HepG2 (cell line): ENCODE results near the gene NSFL1C. TPM values are rescaled to one million over a fixed set of nuclear protein-coding genes. Genes with fewer than 3 reads are reported as not detected.

Experiments
- ATAC-seq: fragments of 200-7000 bp; cut with Tn5 transposase; 3 replicates; pipeline ENCODE4 v1.9.1; 2020; ENCODE audit warnings: mild to moderate bottlenecking, moderate library complexity
- BruUV-seq: library from RNA; stranded (reverse); fragments of 400-500 nt; replicated peaks from 2 replicates; lab custom pipeline; 2021; lab: Mats Ljungman, UMichigan
- CTCF ChIA-PET: fragments of 300-600 bp; formaldehyde crosslinking; extraction: SDS; loops from one replicate; lab custom pipeline; 2021; ENCODE audit warnings: low total read pairs, inconsistent platforms, low intra/inter-chr PET ratio; lab: Yijun Ruan, JAX
- POLR2A ChIA-PET: fragments of 350-600 bp; sonication (Branson Sonifier 250); formaldehyde crosslinking; loops from one replicate; lab custom pipeline; 2020; ENCODE audit warnings: antibody characterized with exemption, inconsistent platforms; lab: Yijun Ruan, JAX
- DNase-seq: peaks from one replicate; pipeline ENCODE4 v3.0.0-alpha.2; 2015; ENCODE audit warnings: low spot score
- FAIRE-seq: peaks from 3 replicates; lab custom pipeline; 2011; peaks lifted over from hg19 to GRCh38; lab: Jason Lieb, UNC
- H2AFZ ChIP-seq: one replicate; pipeline ENCODE4 v1.6.1; 2011; ENCODE audit warnings: low read length, inconsistent platforms
- H3K27ac ChIP-seq: fragments of 300-600 bp; 3 replicates; pipeline ENCODE4 v1.8.0; 2011; ENCODE audit warnings: mixed run types, mild to moderate bottlenecking, mixed read lengths, low read length, inconsistent platforms; ENCODE audit not compliant: insufficient read depth; ENCODE audit errors: extremely low read length
- H3K27me3 ChIP-seq, 2 experiments: fragments of 200-600 bp in 1 of 2; 2 replicates in 1 of 2; 3 replicates in 1 of 2; pipeline versions ENCODE4 v1.6.0 to v1.8.0; 2011; ENCODE audit warnings: low read length in 2 of 2, mild to moderate bottlenecking in 2 of 2, moderate library complexity in 2 of 2, inconsistent platforms in 1 of 2; ENCODE audit not compliant: insufficient read depth in 2 of 2, control insufficient read depth in 1 of 2
- H3K36me3 ChIP-seq, 2 experiments: fragments of 200-600 bp in 1 of 2; replicated peaks in 1 of 2; 2 replicates in 1 of 2; 3 replicates in 1 of 2; pipeline versions ENCODE4 v1.5.1 to v1.8.0; 2011; ENCODE audit warnings: low read length in 2 of 2, inconsistent platforms in 1 of 2; ENCODE audit not compliant: insufficient read depth in 2 of 2, control insufficient read depth in 1 of 2
- H3K4me1 ChIP-seq: 2 replicates; pipeline ENCODE4 v1.5.1; 2012; ENCODE audit warnings: low read length, inconsistent platforms; ENCODE audit not compliant: insufficient read depth
- H3K4me2 ChIP-seq: 2 replicates; pipeline ENCODE4 v1.6.0; 2011; ENCODE audit warnings: low read depth, low read length, inconsistent platforms
- H3K4me3 ChIP-seq, 3 experiments: fragments of 200-600 bp in 1 of 3; sonication (generic), shearing (Covaris generic) in 1 of 3; replicated peaks in 1 of 3; 2 replicates each; pipeline ENCODE4 v1.5.1; 2011 to 2016; ENCODE audit warnings: low read length in 3 of 3, inconsistent platforms in 2 of 3, low read depth in 2 of 3, mild to moderate bottlenecking in 2 of 3, control low read depth in 1 of 3, mixed read lengths in 1 of 3; ENCODE audit not compliant: insufficient read depth in 1 of 3
- H3K79me2 ChIP-seq: one replicate; pipeline ENCODE4 v1.6.1; 2011; ENCODE audit warnings: low read length, inconsistent platforms; ENCODE audit not compliant: insufficient read depth
- H3K9ac ChIP-seq: 2 replicates; pipeline ENCODE4 v1.6.0; 2011; ENCODE audit warnings: mild to moderate bottlenecking, low read depth, low read length, inconsistent platforms; ENCODE audit not compliant: insufficient read depth
- H3K9me3 ChIP-seq: 2 replicates; pipeline ENCODE4 v1.5.1; 2012; ENCODE audit warnings: mild to moderate bottlenecking, low read length
- H4K20me1 ChIP-seq: 2 replicates; pipeline ENCODE4 v1.6.0; 2011; ENCODE audit warnings: inconsistent platforms, mild to moderate bottlenecking, low read length, moderate library complexity; ENCODE audit not compliant: insufficient read depth
- ARHGAP35 ChIP-seq: sonication (generic); formaldehyde crosslinking; IDR thresholded peaks from 2 replicates; pipeline ENCODE4 v1.9.0; 2022; ENCODE audit warnings: mild to moderate bottlenecking, inconsistent platforms, moderate library complexity, missing genetic modification reagents, borderline replicate concordance
- EP300 ChIP-seq, 3 experiments: sonication (generic) in 1 of 3; formaldehyde crosslinking in 1 of 3; IDR thresholded peaks; 2 replicates each; pipeline versions ENCODE4 v1.5.1 to v1.6.1; 2011 to 2020; ENCODE audit warnings: low read depth in 2 of 3, low read length in 2 of 3, borderline replicate concordance in 1 of 3, improper control_type of control experiment in 1 of 3, mild to moderate bottlenecking in 1 of 3, missing genetic modification reagents in 1 of 3, moderate library complexity in 1 of 3
- MATR3 ChIP-seq: sonication (generic); formaldehyde crosslinking; IDR thresholded peaks from 2 replicates; pipeline ENCODE4 v1.4.0; 2020; ENCODE audit warnings: missing genetic modification reagents
- MTF1 ChIP-seq: sonication (generic); formaldehyde crosslinking; IDR thresholded peaks from 2 replicates; pipeline ENCODE4 v1.5.0; 2020; ENCODE audit warnings: missing genetic modification reagents
- NFYB ChIP-seq: sonication (generic); formaldehyde crosslinking; IDR thresholded peaks from 2 replicates; pipeline ENCODE4 v1.4.0; 2020; ENCODE audit warnings: missing genetic modification reagents
- TBX2 ChIP-seq: sonication (generic); formaldehyde crosslinking; IDR thresholded peaks from 2 replicates; pipeline ENCODE4 v1.5.0; 2020; ENCODE audit warnings: missing genetic modification reagents, mild to moderate bottlenecking, borderline replicate concordance
- TEAD3 ChIP-seq: optimal IDR thresholded peaks from 2 replicates; pipeline ENCODE3; 2016; ENCODE audit warnings: borderline replicate concordance
- TMF1 ChIP-seq: sonication (generic); formaldehyde crosslinking; IDR thresholded peaks from 2 replicates; pipeline ENCODE4 v1.8.1; 2022; ENCODE audit warnings: low read depth, missing genetic modification reagents
- ZNF224 ChIP-seq: sonication (generic); formaldehyde crosslinking; IDR thresholded peaks from 2 replicates; pipeline ENCODE4 v1.5.0; 2020; ENCODE audit warnings: mild to moderate bottlenecking, missing genetic modification reagents
- ZNF251 ChIP-seq: sonication (generic); formaldehyde crosslinking; IDR thresholded peaks from 2 replicates; pipeline ENCODE4 v1.9.0; 2021; ENCODE audit warnings: mild to moderate bottlenecking, missing genetic modification reagents
- ZNF776 ChIP-seq: sonication (generic); formaldehyde crosslinking; IDR thresholded peaks from 2 replicates; pipeline ENCODE4 v1.4.0; 2020; ENCODE audit warnings: mild to moderate bottlenecking, missing genetic modification reagents
- ZSCAN30 ChIP-seq: sonication (generic); formaldehyde crosslinking; IDR thresholded peaks from 2 replicates; pipeline ENCODE4 v1.5.0; 2020; ENCODE audit warnings: mild to moderate bottlenecking, missing genetic modification reagents
- WGBS: methylation state at CpG from one replicate; pipeline ENCODE4 v1.1.6; 2017; ENCODE audit warnings: low lambda C conversion rate; 5-methylcytosine and 5-hydroxymethylcytosine counted together
- in situ Hi-C: cut with HindIII; loops from 2 replicates; pipeline ENCODE4 v1.10.0; 2017; ENCODE audit warnings: low pct_unique_long_range_greater_than_20kb; ENCODE audit not compliant: extremely low pct_ligation_motif_present
- intact Hi-C: fragments of 100-400 bp; cut with micrococcal nuclease; formaldehyde crosslinking; loops from one replicate; pipeline ENCODE4 v1.10.0; 2022; ENCODE audit not compliant: unreplicated experiment
- polyA plus RNA-seq, 8 experiments: library from polyadenylated mRNA; depleted of rRNA in 3 of 8; stranded (reverse) in 7 of 8; unstranded in 1 of 8; fragments of >200 nt; fragmentation: Illumina TruSeq in 4 of 8; extraction: Trizol in 4 of 8; gene quantifications; 2 replicates each; pipeline versions ENCODE4 v1.2.1 to v1.2.3, GENCODE V29; 2011 to 2016; ENCODE audit warnings: low read depth in 4 of 8, missing spikeins in 1 of 8, mixed read lengths in 1 of 8; ENCODE audit not compliant: insufficient read depth in 1 of 8
- total RNA-seq, 5 experiments: library from RNA; depleted of rRNA; stranded (reverse); fragments of >200 nt; fragmentation: Illumina TruSeq; extraction: Trizol; gene quantifications; 2 replicates each; pipeline ENCODE4 v1.2.3, GENCODE V29; 2016; ENCODE audit warnings: low read depth in 1 of 5
- TF ChIP-seq, protein P1 (sequence below): sonication (generic); formaldehyde crosslinking; conservative IDR thresholded peaks from 2 replicates; pipeline ENCODE4 v1.5.0; 2020; ENCODE audit warnings: missing genetic modification reagents
- TF ChIP-seq, protein P2 (sequence below): sonication (generic); formaldehyde crosslinking; IDR thresholded peaks from 2 replicates; pipeline ENCODE4 v1.8.1; 2023; ENCODE audit warnings: mild to moderate bottlenecking, moderate library complexity, missing genetic modification reagents
- TF ChIP-seq, protein P3 (sequence below): sonication (generic); formaldehyde crosslinking; IDR thresholded peaks from 2 replicates; pipeline ENCODE4 v1.8.0; 2022; ENCODE audit warnings: low read depth, missing genetic modification reagents
- TF ChIP-seq, protein P4 (sequence below): IDR thresholded peaks from 2 replicates; pipeline ENCODE4 v1.6.1; 2016; ENCODE audit warnings: missing biosample characterization, missing genetic modification reagents, low read depth

The NSFL1C gene
- total and polyA plus RNA-seq, 2 of the 13 experiments (the other 11 are each of a cell fraction or from before 2014, with no cell fraction given) = 22.9 to 62.7 TPM

DNA sequence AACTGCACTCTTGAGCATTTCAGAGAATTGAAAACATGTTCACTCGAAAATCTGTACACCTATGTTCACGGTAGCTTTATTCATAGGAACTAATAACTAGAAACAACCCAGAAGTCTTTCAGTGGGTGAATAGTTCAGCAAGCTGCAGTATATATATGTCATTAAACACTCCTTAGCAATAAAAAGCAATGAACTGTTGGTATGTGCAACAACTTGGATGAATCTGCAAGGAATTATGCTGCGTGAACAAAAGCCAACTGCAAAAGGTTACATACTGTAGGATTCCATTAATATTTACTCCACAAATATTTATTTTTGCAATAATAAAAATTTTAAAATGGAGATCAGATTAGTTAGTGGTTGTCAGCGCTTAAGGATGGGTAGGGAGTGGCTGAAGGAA, 51.7 kb downstream of the NSFL1C start:
- H3K27me3 ChIP-seq = no peaks in the 10 kb centered on the region
- H3K36me3 ChIP-seq = no peaks in the 10 kb centered on the region
- H3K9me3 ChIP-seq = no peaks in the 10 kb centered on the region
- no peak for ATAC-seq
- CTCF ChIA-PET = no interaction called here
- intact Hi-C loops (loop anchor here (2.0 kb wide), 1 partner anchor 14 kb away; no protein-coding TSS in a partner anchor), in situ Hi-C loops (no loop called here)
- POLR2A ChIA-PET = no interaction called here
- H3K4me1 ChIP-seq = peaks cover 19% of the 10 kb centered on the region
- DNase-seq = no peak
- H3K4me2 ChIP-seq = no peak overlapping the region
- FAIRE-seq = no peak
- no peak overlapping the region for H2AFZ ChIP-seq
- H3K79me2 ChIP-seq = no peaks in the 10 kb centered on the region
- no peak overlapping the region for H3K9ac ChIP-seq
- BruUV-seq = no TSS peak
- no peaks in the 10 kb centered on the region for H4K20me1 ChIP-seq
- WGBS = 24% methylated on average over 4 of the region's 4 CpGs
- TF ChIP-seq TEAD3 (CRISPR knock-in tag) = no peak
- no peak for TF ChIP-seq MATR3 (CRISPR knock-in tag)
- no peak for TF ChIP-seq NFYB
- TF ChIP-seq, protein P1, sequence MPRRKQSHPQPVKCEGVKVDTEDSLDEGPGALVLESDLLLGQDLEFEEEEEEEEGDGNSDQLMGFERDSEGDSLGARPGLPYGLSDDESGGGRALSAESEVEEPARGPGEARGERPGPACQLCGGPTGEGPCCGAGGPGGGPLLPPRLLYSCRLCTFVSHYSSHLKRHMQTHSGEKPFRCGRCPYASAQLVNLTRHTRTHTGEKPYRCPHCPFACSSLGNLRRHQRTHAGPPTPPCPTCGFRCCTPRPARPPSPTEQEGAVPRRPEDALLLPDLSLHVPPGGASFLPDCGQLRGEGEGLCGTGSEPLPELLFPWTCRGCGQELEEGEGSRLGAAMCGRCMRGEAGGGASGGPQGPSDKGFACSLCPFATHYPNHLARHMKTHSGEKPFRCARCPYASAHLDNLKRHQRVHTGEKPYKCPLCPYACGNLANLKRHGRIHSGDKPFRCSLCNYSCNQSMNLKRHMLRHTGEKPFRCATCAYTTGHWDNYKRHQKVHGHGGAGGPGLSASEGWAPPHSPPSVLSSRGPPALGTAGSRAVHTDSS (CRISPR knock-in tag) = no peak
- TF ChIP-seq, protein P2, sequence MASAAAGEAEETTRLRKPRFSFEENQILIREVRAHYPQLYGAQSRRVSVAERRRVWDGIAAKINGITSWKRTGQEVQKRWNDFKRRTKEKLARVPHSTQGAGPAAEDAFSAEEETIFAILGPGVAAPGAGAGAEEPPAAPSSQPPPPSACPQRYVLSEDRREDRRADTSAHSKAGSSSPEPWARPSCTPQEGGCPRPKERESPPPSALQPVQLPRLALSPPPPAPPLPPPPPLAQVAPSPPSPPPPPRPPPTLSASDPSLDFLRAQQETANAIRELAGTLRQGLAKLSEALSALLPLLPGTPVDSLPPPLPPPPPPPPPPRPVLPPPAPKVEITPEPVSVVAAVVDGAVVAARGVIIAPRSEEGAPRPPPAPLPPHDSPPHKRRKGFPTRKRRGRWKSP (CRISPR knock-in tag) = no peak
- no peak for TF ChIP-seq ZNF251
- TF ChIP-seq ZNF776 (CRISPR knock-in tag) = no peak
- TF ChIP-seq MTF1 (CRISPR knock-in tag) = no peak
- no peak for TF ChIP-seq TBX2
- TF ChIP-seq ZSCAN30 (CRISPR knock-in tag) = no peak
- TF ChIP-seq EP300 (IDR thresholded peaks at IDR 0.05; ENCODE audit: low read depth in 2 of 2, low read length in 2 of 2) = no peak
- TF ChIP-seq EP300 (CRISPR knock-in tag; IDR thresholded peaks at IDR 0.05; ENCODE audit: borderline replicate concordance) = no peak
- TF ChIP-seq ARHGAP35 = no peak
- TF ChIP-seq, protein P3, sequence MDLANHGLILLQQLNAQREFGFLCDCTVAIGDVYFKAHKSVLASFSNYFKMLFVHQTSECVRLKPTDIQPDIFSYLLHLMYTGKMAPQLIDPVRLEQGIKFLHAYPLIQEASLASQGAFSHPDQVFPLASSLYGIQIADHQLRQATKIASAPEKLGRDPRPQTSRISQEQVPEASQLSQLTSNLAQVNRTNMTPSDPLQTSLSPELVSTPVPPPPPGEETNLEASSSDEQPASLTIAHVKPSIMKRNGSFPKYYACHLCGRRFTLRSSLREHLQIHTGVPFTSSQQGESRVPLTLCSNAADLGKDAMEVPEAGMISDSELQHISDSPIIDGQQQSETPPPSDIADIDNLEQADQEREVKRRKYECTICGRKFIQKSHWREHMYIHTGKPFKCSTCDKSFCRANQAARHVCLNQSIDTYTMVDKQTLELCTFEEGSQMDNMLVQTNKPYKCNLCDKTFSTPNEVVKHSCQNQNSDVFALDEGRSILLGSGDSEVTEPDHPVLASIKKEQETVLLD = no peak
- TF ChIP-seq TMF1 = no peak
- TF ChIP-seq, protein P4, sequence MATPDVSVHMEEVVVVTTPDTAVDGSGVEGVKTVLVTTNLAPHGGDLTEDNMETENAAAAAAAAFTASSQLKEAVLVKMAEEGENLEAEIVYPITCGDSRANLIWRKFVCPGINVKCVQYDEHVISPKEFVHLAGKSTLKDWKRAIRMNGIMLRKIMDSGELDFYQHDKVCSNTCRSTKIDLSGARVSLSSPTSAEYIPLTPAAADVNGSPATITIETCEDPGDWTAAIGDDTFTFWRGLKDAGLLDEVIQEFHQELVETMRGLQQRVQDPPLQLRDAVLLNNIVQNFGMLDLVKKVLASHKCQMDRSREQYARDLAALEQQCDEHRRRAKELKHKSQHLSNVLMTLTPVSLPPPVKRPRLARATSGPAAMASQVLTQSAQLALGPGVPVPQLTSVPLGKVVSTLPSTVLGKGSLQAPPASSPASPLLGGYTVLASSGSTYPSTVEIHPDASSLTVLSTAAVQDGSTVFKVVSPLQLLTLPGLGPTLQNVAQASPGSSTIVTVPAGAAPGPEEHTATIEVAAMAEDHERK (CRISPR knock-in tag) = no peak
- TF ChIP-seq ZNF224 (CRISPR knock-in tag) = no peak
- H3K4me3 ChIP-seq = no peak overlapping the region
- no peak overlapping the region for H3K27ac ChIP-seq
